ENCODE data around the gene DST.
A peak's percentile ranks its signal among the peaks of the same experiment; 100 is the strongest.
"Not testable (repeated sequence)": the region's sequence is repeated elsewhere in the genome, so short reads cannot be mapped to it uniquely, and the experiment has no call there.

The DST gene

GRCh38 chr6:56570413-56571359, 72.0 kb downstream of the DST start:
- peak; percentile 34 for DNase-seq

GRCh38 chr6:56567501-56567900, 75.2 kb downstream of the DST start:
- no peak for DNase-seq

GRCh38 chr6:56562730-56563129, 80.0 kb downstream of the DST start:
- DNase-seq, result not testable (repeated sequence)

GRCh38 chr6:56556751-56557540, 85.7 kb downstream of the DST start:
- DNase-seq, result no peak

- no peak for DNase-seq
Measured at GRCh38 chr6:56555438-56555872, 87.2 kb downstream of the DST start.

GRCh38 chr6:56552187-56553130, 90.2 kb downstream of the DST start:
- DNase-seq, result peak; percentile 62

- no peak for DNase-seq
Measured at GRCh38 chr6:56551409-56552120, 91.1 kb downstream of the DST start.

GRCh38 chr6:56550301-56550700, 92.4 kb downstream of the DST start:
- DNase-seq, result no peak

- DNase-seq, result no peak
Measured at GRCh38 chr6:56549014-56549413, 93.7 kb downstream of the DST start.

GRCh38 chr6:56547687-56548086, 95.0 kb downstream of the DST start:
- DNase-seq, result no peak

GRCh38 chr6:56542364-56543331, 100.0 kb downstream of the DST start:
- peak; percentile 98 for DNase-seq

GRCh38 chr6:56541741-56542360, 100.8 kb downstream of the DST start:
- DNase-seq, result no peak

- DNase-seq, result no peak
Measured at GRCh38 chr6:56541030-56541600, 101.6 kb downstream of the DST start.

GRCh38 chr6:56540232-56541029, 102.3 kb downstream of the DST start:
- DNase-seq, result no peak

GRCh38 chr6:56539527-56540105, 103.1 kb downstream of the DST start:
- no peak for DNase-seq

GRCh38 chr6:56538851-56539250, 103.8 kb downstream of the DST start:
- DNase-seq, result no peak

GRCh38 chr6:56537223-56537770, 105.4 kb downstream of the DST start:
- no peak for DNase-seq

- peak; percentile 45 for DNase-seq
Measured at GRCh38 chr6:56536536-56536935, 106.2 kb downstream of the DST start.

Measured in fibroblast of skin of right biceps (primary cell).